MM.1S (cell line): ENCODE data around the gene PLEKHM1.
"Not testable (repeated sequence)": the region's sequence is repeated elsewhere in the genome, so short reads cannot be mapped to it uniquely, and the experiment has no call there.

Source experiments
- CTCF ChIP-seq: fragments of 300-600 bp; sonication (generic); IDR thresholded peaks from 2 replicates; pipeline ENCODE4 v1.5.1; 2016; ENCODE audit warnings: antibody characterized with exemption, low read length, mixed read lengths
- EZH2phosphoT487 ChIP-seq: fragments of 300-600 bp; sonication (generic); IDR thresholded peaks from 2 replicates; pipeline ENCODE4 v1.6.1; 2018; ENCODE audit warnings: antibody characterized with exemption, low read length

GRCh38 chr17:45468293-45469203, 22.0 kb downstream of the PLEKHM1 start:
- not testable (repeated sequence) for TF ChIP-seq CTCF, EZH2phosphoT487
